ENCODE results near the gene CETN1. TPM values are rescaled to one million over a fixed set of nuclear protein-coding genes. Genes with fewer than 3 reads are reported as not detected.

Gene CETN1
- not detected in 2 replicates for total RNA-seq (2014; rRNA removed; shearing (Covaris generic); ENCODE audit: low replicate concordance)

GRCh38 chr18:580154-580553 lies at the start of gene CETN1:
Gene CETN1, plus strand, starts transcription at chr18:580380. Its CDS starts 29 bp downstream, at chr18:580409.
- DNase-seq (ENCODE audit: low read depth), result no peak
- in situ Hi-C loops (cut with HindIII; ENCODE audit: low pct_unique_long_range_greater_than_20kb, low sequenced_read_pairs), result no loop called here

- in situ Hi-C loops (cut with HindIII; ENCODE audit: low pct_unique_long_range_greater_than_20kb, low sequenced_read_pairs), result no loop called here
- no peak for DNase-seq (ENCODE audit: low read depth)
Observed at GRCh38 chr18:532018-532417, 48.2 kb upstream of the CETN1 start.

- DNase-seq (ENCODE audit: low read depth), result no peak
- in situ Hi-C loops (cut with HindIII; ENCODE audit: low pct_unique_long_range_greater_than_20kb, low sequenced_read_pairs), result no loop called here
Observed at GRCh38 chr18:532632-533031, 47.5 kb upstream of the CETN1 start.

GRCh38 chr18:533995-534601 lies 46.1 kb upstream of the CETN1 start:
- in situ Hi-C loops (cut with HindIII; ENCODE audit: low pct_unique_long_range_greater_than_20kb, low sequenced_read_pairs), result no loop called here
- no peak for DNase-seq (ENCODE audit: low read depth)

GRCh38 chr18:543447-544078 lies 36.6 kb upstream of the CETN1 start:
- in situ Hi-C loops (cut with HindIII; ENCODE audit: low pct_unique_long_range_greater_than_20kb, low sequenced_read_pairs), result no loop called here
- DNase-seq (ENCODE audit: low read depth), result no peak

GRCh38 chr18:549967-550366 lies 30.2 kb upstream of the CETN1 start:
- DNase-seq (ENCODE audit: low read depth), result no peak
- in situ Hi-C loops (cut with HindIII; ENCODE audit: low pct_unique_long_range_greater_than_20kb, low sequenced_read_pairs), result no loop called here

GRCh38 chr18:551404-552061 lies 28.6 kb upstream of the CETN1 start:
- no peak for DNase-seq (ENCODE audit: low read depth)
- in situ Hi-C loops (cut with HindIII; ENCODE audit: low pct_unique_long_range_greater_than_20kb, low sequenced_read_pairs), result no loop called here

- DNase-seq (ENCODE audit: low read depth), result no peak
- in situ Hi-C loops (cut with HindIII; ENCODE audit: low pct_unique_long_range_greater_than_20kb, low sequenced_read_pairs), result no loop called here
Observed at GRCh38 chr18:555705-556457, 24.3 kb upstream of the CETN1 start.

GRCh38 chr18:564708-565561 lies 15.2 kb upstream of the CETN1 start:
- no peak for DNase-seq (ENCODE audit: low read depth)
- in situ Hi-C loops (cut with HindIII; ENCODE audit: low pct_unique_long_range_greater_than_20kb, low sequenced_read_pairs), result no loop called here

GRCh38 chr18:565562-566061 lies 14.6 kb upstream of the CETN1 start:
- DNase-seq (ENCODE audit: low read depth), result no peak
- in situ Hi-C loops (cut with HindIII; ENCODE audit: low pct_unique_long_range_greater_than_20kb, low sequenced_read_pairs), result no loop called here

- DNase-seq (ENCODE audit: low read depth), result no peak
- in situ Hi-C loops (cut with HindIII; ENCODE audit: low pct_unique_long_range_greater_than_20kb, low sequenced_read_pairs), result no loop called here
Observed at GRCh38 chr18:567122-567521, 13.1 kb upstream of the CETN1 start.

- no peak for DNase-seq (ENCODE audit: low read depth)
- in situ Hi-C loops (cut with HindIII; ENCODE audit: low pct_unique_long_range_greater_than_20kb, low sequenced_read_pairs), result no loop called here
Observed at GRCh38 chr18:568731-569130, 11.4 kb upstream of the CETN1 start.

- DNase-seq (ENCODE audit: low read depth), result no peak
- in situ Hi-C loops (cut with HindIII; ENCODE audit: low pct_unique_long_range_greater_than_20kb, low sequenced_read_pairs), result no loop called here
Observed at GRCh38 chr18:570256-570655, 9.9 kb upstream of the CETN1 start.

- in situ Hi-C loops (cut with HindIII; ENCODE audit: low pct_unique_long_range_greater_than_20kb, low sequenced_read_pairs), result no loop called here
- no peak for DNase-seq (ENCODE audit: low read depth)
Observed at GRCh38 chr18:570697-571096, 9.5 kb upstream of the CETN1 start.

- in situ Hi-C loops (cut with HindIII; ENCODE audit: low pct_unique_long_range_greater_than_20kb, low sequenced_read_pairs), result no loop called here
- DNase-seq (ENCODE audit: low read depth), result no peak
Observed at GRCh38 chr18:572091-572830, 7.9 kb upstream of the CETN1 start.

- DNase-seq (ENCODE audit: low read depth), result no peak
- in situ Hi-C loops (cut with HindIII; ENCODE audit: low pct_unique_long_range_greater_than_20kb, low sequenced_read_pairs), result no loop called here
Observed at GRCh38 chr18:572831-573289, 7.3 kb upstream of the CETN1 start.

GRCh38 chr18:573385-573784 lies 6.8 kb upstream of the CETN1 start:
- in situ Hi-C loops (cut with HindIII; ENCODE audit: low pct_unique_long_range_greater_than_20kb, low sequenced_read_pairs), result no loop called here
- DNase-seq (ENCODE audit: low read depth), result no peak
